Measurements from ENCODE around the gene TYMS.

Gene TYMS

GRCh38 chr18:647304-647703, 10.1 kb upstream of the TYMS start:
- no peak for DNase-seq (ENCODE audit: low read depth)

- no peak for DNase-seq (ENCODE audit: low read depth)
Measured at GRCh38 chr18:649341-649740, 8.1 kb upstream of the TYMS start.

- no peak for DNase-seq (ENCODE audit: low read depth)
Measured at GRCh38 chr18:650428-650858, 7.0 kb upstream of the TYMS start.

- DNase-seq (ENCODE audit: low read depth), result no peak
Measured at GRCh38 chr18:652131-652530, 5.3 kb upstream of the TYMS start.

- DNase-seq (ENCODE audit: low read depth), result no peak
Measured at GRCh38 chr18:653512-653911, 3.9 kb upstream of the TYMS start.

- no peak for DNase-seq (ENCODE audit: low read depth)
Measured at GRCh38 chr18:654601-655000, 2.9 kb upstream of the TYMS start.

GRCh38 chr18:655445-655844, 2.0 kb upstream of the TYMS start:
- no peak for DNase-seq (ENCODE audit: low read depth)

- peak; percentile 45 for DNase-seq (ENCODE audit: low read depth)
Measured at GRCh38 chr18:658001-658946, 821 bp downstream of the TYMS start.

- DNase-seq (ENCODE audit: low read depth), result no peak
Measured at GRCh38 chr18:658947-659533, 1.6 kb downstream of the TYMS start.

GRCh38 chr18:659597-659996, 2.1 kb downstream of the TYMS start:
- DNase-seq (ENCODE audit: low read depth), result no peak

GRCh38 chr18:662197-662596, 4.7 kb downstream of the TYMS start:
- DNase-seq (ENCODE audit: low read depth), result no peak

GRCh38 chr18:666177-666576, 8.7 kb downstream of the TYMS start:
- no peak for DNase-seq (ENCODE audit: low read depth)

- DNase-seq (ENCODE audit: low read depth), result no peak
Measured at GRCh38 chr18:666628-667027, 9.2 kb downstream of the TYMS start.

- DNase-seq (ENCODE audit: low read depth), result no peak
Measured at GRCh38 chr18:668260-668659, 10.8 kb downstream of the TYMS start.

GRCh38 chr18:669077-669476, 11.6 kb downstream of the TYMS start:
- DNase-seq (ENCODE audit: low read depth), result no peak

- no peak for DNase-seq (ENCODE audit: low read depth)
Measured at GRCh38 chr18:670522-670921, 13.1 kb downstream of the TYMS start.

GRCh38 chr18:671405-671804, 14.0 kb downstream of the TYMS start:
- DNase-seq (ENCODE audit: low read depth), result no peak

- no peak for DNase-seq (ENCODE audit: low read depth)
Measured at GRCh38 chr18:673317-673716, 15.9 kb downstream of the TYMS start.

- no peak for DNase-seq (ENCODE audit: low read depth)
Measured at GRCh38 chr18:673769-674168, 16.3 kb downstream of the TYMS start.

GRCh38 chr18:675307-675706, 17.9 kb downstream of the TYMS start:
- no peak for DNase-seq (ENCODE audit: low read depth)

GRCh38 chr18:676069-676468, 18.6 kb downstream of the TYMS start:
- no peak for DNase-seq (ENCODE audit: low read depth)

- no peak for DNase-seq (ENCODE audit: low read depth)
Measured at GRCh38 chr18:676736-677135, 19.3 kb downstream of the TYMS start.

- no peak for DNase-seq (ENCODE audit: low read depth)
Measured at GRCh38 chr18:677145-677544, 19.7 kb downstream of the TYMS start.

GRCh38 chr18:677951-678381, 20.5 kb downstream of the TYMS start:
- DNase-seq (ENCODE audit: low read depth), result no peak

Data from stimulated activated CD8-positive, alpha-beta memory T cell treated with anti-CD3 and anti-CD28 coated beads, Interleukin-7, amount 100 ng/mL, for 24 hours (primary cell).